Suprapubic skin (tissue), 4 donors: Measurements from ENCODE around the gene MAT2B. TPM values are rescaled to one million over a fixed set of nuclear protein-coding genes. Genes with fewer than 3 reads are reported as not detected.

ENCODE experiments used
- DNase-seq, 2 donors: peaks; one replicate each; pipeline ENCODE4 v3.0.0-alpha.2; 2019; ENCODE audit warnings: low spot score in 2 of 2
- H3K27ac ChIP-seq: fragments of 200-600 bp; sonication (generic); one replicate; pipeline ENCODE4 v1.5.1; 2019
- H3K27me3 ChIP-seq: fragments of 200-600 bp; sonication (generic); one replicate; pipeline ENCODE4 v1.5.1; 2019
- H3K36me3 ChIP-seq: fragments of 200-600 bp; sonication (generic); one replicate; pipeline ENCODE4 v1.5.1; 2019
- H3K4me1 ChIP-seq: fragments of 200-600 bp; sonication (generic); one replicate; pipeline ENCODE4 v1.5.1; 2019
- H3K4me3 ChIP-seq: fragments of 200-600 bp; sonication (generic); one replicate; pipeline ENCODE4 v1.5.1; 2019; ENCODE audit warnings: mild to moderate bottlenecking
- H3K9me3 ChIP-seq: fragments of 200-600 bp; sonication (generic); one replicate; pipeline ENCODE4 v1.5.1; 2019
- EP300 ChIP-seq: sonication (generic); formaldehyde crosslinking; IDR thresholded peaks from one replicate; pipeline ENCODE4 v1.6.1; 2017; ENCODE audit warnings: antibody characterized with exemption
- POLR2A ChIP-seq, 2 donors: fragments of 450-650 bp; IDR thresholded peaks; one replicate each; pipeline ENCODE4 v1.6.1; 2017; ENCODE audit warnings: antibody characterized with exemption in 2 of 2, mild to moderate bottlenecking in 2 of 2, moderate library complexity in 2 of 2
- POLR2AphosphoS5 ChIP-seq, 3 donors: sonication (generic); formaldehyde crosslinking; IDR thresholded peaks; one replicate each; pipeline ENCODE4 v1.6.1; 2017; ENCODE audit warnings: antibody characterized with exemption in 3 of 3
- WGBS: methylation state at CpG from one replicate; pipeline ENCODE4 v1.1.5; 2018; 5-methylcytosine and 5-hydroxymethylcytosine counted together
- total RNA-seq, 4 donors: library from RNA; depleted of rRNA; stranded (reverse); fragments of >200 nt; gene quantifications; one replicate each; pipeline ENCODE4 v1.1.0, GENCODE V29; 2016
- TF ChIP-seq, protein P1 (sequence below), 2 donors: fragments of 200-600 bp in 1 of 2; fragments of 450-650 bp in 1 of 2; sonication (generic) in 1 of 2; IDR thresholded peaks; one replicate each; pipeline ENCODE4 v1.5.1; 2016 to 2019; ENCODE audit warnings: antibody characterized with exemption in 2 of 2, mild to moderate bottlenecking in 1 of 2, moderate library complexity in 1 of 2

The MAT2B gene
- total RNA-seq, 4 donors from 2014 or later: 30.1 to 42.6 (median 33.9) TPM

DNA sequence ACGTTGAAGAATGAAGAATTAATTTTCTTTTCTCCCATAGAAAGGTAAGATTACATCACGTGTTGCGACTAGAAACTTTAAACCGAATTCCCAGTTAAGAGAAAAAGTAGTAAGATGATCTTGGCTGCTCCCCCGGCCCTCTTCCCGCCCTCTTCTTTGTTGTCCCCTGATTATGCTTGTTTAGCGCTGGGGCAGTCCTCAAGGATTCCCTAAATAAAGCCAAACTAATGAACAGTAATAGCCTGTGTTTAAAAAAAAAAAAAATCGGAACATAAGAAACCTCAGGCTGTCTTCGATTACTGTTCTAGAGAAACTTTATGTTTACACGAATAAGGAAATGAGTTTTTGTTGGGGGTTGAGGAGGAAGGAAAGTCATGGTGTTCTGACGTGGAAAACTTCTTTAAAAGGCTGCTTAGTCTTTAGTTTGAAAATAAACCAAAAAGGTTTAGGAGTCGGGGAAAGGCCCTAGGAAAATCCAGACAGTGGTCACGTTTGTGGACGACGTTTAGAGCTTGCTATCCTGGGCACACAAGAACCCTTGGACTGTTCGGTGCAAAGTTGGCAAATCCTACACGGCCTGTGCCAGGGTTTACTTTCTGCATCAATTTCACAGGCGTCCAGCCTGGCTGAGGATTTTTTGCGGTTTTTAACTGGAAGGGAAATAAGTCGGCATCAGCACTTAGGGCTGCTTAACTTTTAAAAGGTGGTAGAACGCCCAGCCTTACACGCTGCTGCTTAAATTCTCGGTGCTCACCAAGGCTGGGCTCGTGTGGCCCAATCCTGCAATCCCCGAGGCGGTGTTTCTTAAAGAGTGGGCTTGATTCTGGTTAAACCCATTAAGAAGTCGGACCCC lies 1.1 kb upstream of the MAT2B start:
- Histone ChIP-seq H3K4me1 (peaks cover 49% of the 10 kb centered on the region), H3K27ac (peak overlapping the region; percentile 99), H3K4me3 (peak overlapping the region; percentile 85), H3K9me3 (no peaks in the 10 kb centered on the region), H3K36me3 (no peaks in the 10 kb centered on the region), H3K27me3 (no peaks in the 10 kb centered on the region)
- peak in 1 of 2 donors; percentile 70 for DNase-seq
- TF ChIP-seq EP300: no peak
- TF ChIP-seq POLR2A (IDR thresholded peaks at IDR 0.05): no peak
- TF ChIP-seq, protein P1, sequence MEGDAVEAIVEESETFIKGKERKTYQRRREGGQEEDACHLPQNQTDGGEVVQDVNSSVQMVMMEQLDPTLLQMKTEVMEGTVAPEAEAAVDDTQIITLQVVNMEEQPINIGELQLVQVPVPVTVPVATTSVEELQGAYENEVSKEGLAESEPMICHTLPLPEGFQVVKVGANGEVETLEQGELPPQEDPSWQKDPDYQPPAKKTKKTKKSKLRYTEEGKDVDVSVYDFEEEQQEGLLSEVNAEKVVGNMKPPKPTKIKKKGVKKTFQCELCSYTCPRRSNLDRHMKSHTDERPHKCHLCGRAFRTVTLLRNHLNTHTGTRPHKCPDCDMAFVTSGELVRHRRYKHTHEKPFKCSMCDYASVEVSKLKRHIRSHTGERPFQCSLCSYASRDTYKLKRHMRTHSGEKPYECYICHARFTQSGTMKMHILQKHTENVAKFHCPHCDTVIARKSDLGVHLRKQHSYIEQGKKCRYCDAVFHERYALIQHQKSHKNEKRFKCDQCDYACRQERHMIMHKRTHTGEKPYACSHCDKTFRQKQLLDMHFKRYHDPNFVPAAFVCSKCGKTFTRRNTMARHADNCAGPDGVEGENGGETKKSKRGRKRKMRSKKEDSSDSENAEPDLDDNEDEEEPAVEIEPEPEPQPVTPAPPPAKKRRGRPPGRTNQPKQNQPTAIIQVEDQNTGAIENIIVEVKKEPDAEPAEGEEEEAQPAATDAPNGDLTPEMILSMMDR (IDR thresholded peaks at IDR 0.05): no peak
- no peak for TF ChIP-seq POLR2AphosphoS5 (IDR thresholded peaks at IDR 0.05)
- WGBS: under 1% methylated on average over 27 of the region's 27 CpGs

DNA sequence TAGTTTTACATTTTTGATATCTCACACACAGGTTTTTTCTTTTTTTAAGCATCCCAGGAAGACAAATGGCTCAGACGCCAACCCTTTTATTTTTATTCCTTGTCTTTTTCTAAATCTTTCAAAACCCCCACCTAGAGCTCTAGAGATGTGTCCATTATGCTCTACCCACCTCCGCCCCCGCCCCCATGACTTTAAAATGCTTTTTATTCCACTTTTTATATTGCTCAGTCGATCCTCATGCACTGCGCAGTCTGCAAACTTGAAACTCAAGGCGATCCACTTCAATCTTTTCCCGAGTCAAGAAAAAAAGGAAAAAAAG lies 411 bp upstream of the MAT2B start:
- peak overlapping the region; percentile 85 for H3K4me3 ChIP-seq
- H3K27me3 ChIP-seq: no peaks in the 10 kb centered on the region
- H3K4me1 ChIP-seq: peaks cover 56% of the 10 kb centered on the region
- no peaks in the 10 kb centered on the region for H3K36me3 ChIP-seq
- 1% methylated on average over 7 of the region's 7 CpGs for WGBS
- no peaks in the 10 kb centered on the region for H3K9me3 ChIP-seq
- DNase-seq: no peak
- peak overlapping the region; percentile 99 for H3K27ac ChIP-seq
- TF ChIP-seq EP300 (no peak), POLR2A (IDR thresholded peaks at IDR 0.05) (no peak), POLR2AphosphoS5 (IDR thresholded peaks at IDR 0.05) (no peak)
- TF ChIP-seq, protein P1 (IDR thresholded peaks at IDR 0.05): no peak

DNA sequence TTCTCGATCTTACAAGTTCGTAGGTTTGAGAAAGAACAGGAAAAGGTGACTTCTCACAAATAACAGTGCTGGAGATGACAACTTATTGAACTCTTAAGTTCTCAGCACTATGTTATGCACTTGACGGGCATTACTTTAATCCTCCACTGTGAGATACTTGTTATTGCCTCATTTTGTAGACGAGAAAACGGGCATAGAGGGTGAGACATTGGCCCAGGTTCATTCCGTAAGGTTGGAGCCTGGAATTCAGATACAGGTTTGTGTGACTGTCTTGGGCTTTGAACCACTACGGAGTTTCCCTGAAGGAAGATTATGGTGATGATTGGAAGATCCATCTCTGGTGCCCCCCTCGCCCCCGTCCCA lies 657 bp downstream of the MAT2B start:
- H3K27me3 ChIP-seq: no peaks in the 10 kb centered on the region
- 0% methylated on average over 8 of the region's 9 CpGs for WGBS
- peaks cover 63% of the 10 kb centered on the region for H3K4me1 ChIP-seq
- H3K4me3 ChIP-seq: peak overlapping the region; percentile 85
- no peaks in the 10 kb centered on the region for H3K36me3 ChIP-seq
- no peaks in the 10 kb centered on the region for H3K9me3 ChIP-seq
- DNase-seq: no peak
- H3K27ac ChIP-seq: peak overlapping the region; percentile 99
- TF ChIP-seq EP300: no peak
- TF ChIP-seq, protein P1 (IDR thresholded peaks at IDR 0.05): no peak
- no peak for TF ChIP-seq POLR2AphosphoS5 (IDR thresholded peaks at IDR 0.05)
- no peak for TF ChIP-seq POLR2A (IDR thresholded peaks at IDR 0.05)

DNA sequence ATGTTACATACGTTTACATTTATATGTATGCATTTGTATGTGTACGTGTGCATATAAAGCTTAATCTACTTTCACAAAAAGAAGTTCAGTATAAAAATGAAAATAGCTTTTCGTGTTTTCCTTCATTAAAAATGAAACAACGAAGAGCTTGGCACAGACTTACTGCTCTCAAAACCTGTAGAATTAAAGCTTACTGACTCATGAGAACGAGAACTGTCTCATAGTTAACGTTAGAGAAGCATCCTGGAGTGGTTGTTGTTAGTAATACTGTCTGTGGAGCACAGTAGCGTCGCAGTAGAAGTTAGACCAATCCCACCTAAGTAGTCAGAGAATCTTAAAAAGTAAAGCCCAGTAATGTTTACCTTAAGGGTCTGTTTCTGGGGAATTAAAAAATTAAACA lies 1.3 kb downstream of the MAT2B start:
- H3K4me1 ChIP-seq: peaks cover 67% of the 10 kb centered on the region
- DNase-seq: no peak
- WGBS: 5% methylated on average over 8 of the region's 8 CpGs

DNA sequence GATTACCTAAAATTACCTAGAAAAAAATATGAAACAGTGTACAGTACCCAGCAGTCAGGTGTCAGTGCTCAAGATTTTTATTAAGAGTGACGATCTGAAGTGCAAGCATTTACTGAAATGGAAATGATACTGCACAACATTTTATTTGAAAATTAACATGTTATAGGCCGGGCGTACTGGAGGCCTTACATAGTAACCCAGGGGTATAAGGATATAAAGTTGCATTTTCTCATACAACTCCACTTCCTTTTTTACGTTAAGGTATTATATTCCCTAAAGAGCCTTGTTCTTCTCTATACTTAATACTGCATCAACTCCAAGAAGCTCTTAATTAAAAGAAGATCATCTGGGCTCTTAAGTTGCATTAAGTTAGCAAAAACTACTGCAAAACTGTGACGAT lies 3.3 kb downstream of the MAT2B start:
- peak overlapping the region; percentile 69 for H3K27ac ChIP-seq
- H3K27me3 ChIP-seq: no peaks in the 10 kb centered on the region
- DNase-seq: no peak
- 19% methylated on average over 5 of the region's 5 CpGs for WGBS
- TF ChIP-seq POLR2A (IDR thresholded peaks at IDR 0.05) (no peak), POLR2AphosphoS5 (IDR thresholded peaks at IDR 0.05) (no peak), EP300 (no peak)
- TF ChIP-seq, protein P1 (IDR thresholded peaks at IDR 0.05): no peak
- peaks cover 66% of the 10 kb centered on the region for H3K4me1 ChIP-seq
- H3K9me3 ChIP-seq: no peaks in the 10 kb centered on the region
- peaks cover 19% of the 10 kb centered on the region for H3K36me3 ChIP-seq
- H3K4me3 ChIP-seq: peak overlapping the region; percentile 38

More for the DNA sequence above, 1.3 kb downstream of the MAT2B start:
- TF ChIP-seq POLR2AphosphoS5 (IDR thresholded peaks at IDR 0.05): no peak
- TF ChIP-seq POLR2A (IDR thresholded peaks at IDR 0.05): no peak
- no peak for TF ChIP-seq EP300
- Histone ChIP-seq H3K27me3 (no peaks in the 10 kb centered on the region), H3K27ac (peak overlapping the region; percentile 99), H3K36me3 (no peaks in the 10 kb centered on the region), H3K4me3 (peak overlapping the region; percentile 85), H3K9me3 (no peaks in the 10 kb centered on the region)
